IMR-90 (cell line): ENCODE results near the gene MCF2L. TPM values are rescaled to one million over a fixed set of nuclear protein-coding genes. Genes with fewer than 3 reads are reported as not detected.

Experiments used
- ATAC-seq: fragments of 200-7000 bp; cut with Tn5 transposase; 2 replicates; pipeline ENCODE4 v1.9.1; 2020; ENCODE audit warnings: low read depth, mild to moderate bottlenecking, moderate library complexity
- BruUV-seq: library from RNA; stranded (reverse); fragments of 400-500 nt; replicated peaks from 2 replicates; lab custom pipeline; 2021; lab: Mats Ljungman, UMichigan
- CTCF ChIA-PET: fragments of 300-600 bp; formaldehyde crosslinking; extraction: SDS; loops from one replicate; lab custom pipeline; 2021; ENCODE audit warnings: antibody characterized with exemption; lab: Yijun Ruan, JAX
- POLR2A ChIA-PET: fragments of 300-600 bp; sonication (Branson Sonifier 250); formaldehyde crosslinking; loops from one replicate; lab custom pipeline; 2022; ENCODE audit warnings: antibody characterized with exemption; ENCODE audit not compliant: unreplicated experiment; lab: Charles Lee
- DNase-seq: peaks from one replicate; pipeline ENCODE4 v3.0.0; 2013
- H2AFZ ChIP-seq: replicated peaks from 2 replicates; pipeline ENCODE3; 2013; ENCODE audit warnings: low read length, mild to moderate bottlenecking; ENCODE audit not compliant: poor library complexity
- H2AK5ac ChIP-seq: 2 replicates; pipeline ENCODE4 v1.6.1; 2013; ENCODE audit warnings: low read depth, low read length, inconsistent platforms
- H2AK9ac ChIP-seq: replicated peaks from 2 replicates; pipeline ENCODE3; 2013; ENCODE audit warnings: mild to moderate bottlenecking, low read depth, low read length, moderate library complexity; ENCODE audit not compliant: poor library complexity
- H2BK120ac ChIP-seq: 2 replicates; pipeline ENCODE4 v1.6.1; 2013; ENCODE audit warnings: low read depth, low read length, inconsistent platforms
- H2BK15ac ChIP-seq: 3 replicates; pipeline ENCODE4 v1.6.1; 2013; ENCODE audit warnings: low read depth, low read length, inconsistent platforms
- H2BK20ac ChIP-seq: 2 replicates; pipeline ENCODE4 v1.6.1; 2013; ENCODE audit warnings: low read depth, mild to moderate bottlenecking, inconsistent platforms, low read length, moderate library complexity
- H2BK5ac ChIP-seq: 2 replicates; pipeline ENCODE4 v1.6.1; 2013; ENCODE audit warnings: mild to moderate bottlenecking, low read depth, low read length, inconsistent platforms; ENCODE audit not compliant: poor library complexity, severe bottlenecking
- H3K14ac ChIP-seq: replicated peaks from 2 replicates; pipeline ENCODE4 v1.6.1; 2013; ENCODE audit warnings: low read depth, low read length, inconsistent platforms
- H3K18ac ChIP-seq: 2 replicates; pipeline ENCODE4 v1.6.1; 2013; ENCODE audit warnings: low read depth, low read length, control low read depth
- H3K23ac ChIP-seq: 2 replicates; pipeline ENCODE4 v1.6.1; 2013; ENCODE audit warnings: low read depth, low read length, inconsistent platforms
- H3K27ac ChIP-seq: 2 replicates; pipeline ENCODE4 v1.5.1; 2013; ENCODE audit warnings: mild to moderate bottlenecking, control low read depth, low read length; ENCODE audit not compliant: insufficient read depth
- H3K27me3 ChIP-seq: 2 replicates; pipeline ENCODE4 v1.6.1; 2013; ENCODE audit warnings: low read length; ENCODE audit not compliant: control insufficient read depth, insufficient read depth
- H3K36me3 ChIP-seq: 2 replicates; pipeline ENCODE4 v1.6.1; 2013; ENCODE audit warnings: low read length, mixed read lengths; ENCODE audit not compliant: control insufficient read depth, insufficient read depth
- H3K4ac ChIP-seq: 2 replicates; pipeline ENCODE4 v1.6.1; 2013; ENCODE audit warnings: low read depth, low read length, inconsistent platforms
- H3K4me1 ChIP-seq: 2 replicates; pipeline ENCODE4 v1.6.1; 2013; ENCODE audit warnings: low read length, mixed read lengths; ENCODE audit not compliant: control insufficient read depth, insufficient read depth
- H3K4me2 ChIP-seq: 2 replicates; pipeline ENCODE4 v1.6.1; 2013; ENCODE audit warnings: low read depth, mild to moderate bottlenecking, control low read depth, low read length, moderate library complexity
- H3K4me3 ChIP-seq: 2 replicates; pipeline ENCODE4 v1.5.1; 2013; ENCODE audit warnings: low read depth, mild to moderate bottlenecking, control low read depth, low read length, moderate library complexity; ENCODE audit not compliant: insufficient read depth
- H3K56ac ChIP-seq: 2 replicates; pipeline ENCODE4 v1.6.1; 2013; ENCODE audit warnings: low read length, inconsistent platforms; ENCODE audit not compliant: insufficient read depth; ENCODE audit errors: extremely low read depth
- H3K79me1 ChIP-seq, 2 experiments: 2 replicates each; pipeline ENCODE4 v1.6.1; 2013; ENCODE audit warnings: low read length in 2 of 2, inconsistent platforms in 1 of 2, low read depth in 1 of 2
- H3K9ac ChIP-seq: 2 replicates; pipeline ENCODE4 v1.6.1; 2013; ENCODE audit warnings: low read depth, low read length, control low read depth
- H3K9me1 ChIP-seq: 2 replicates; pipeline ENCODE4 v1.6.1; 2013; ENCODE audit warnings: low read length, inconsistent platforms; ENCODE audit not compliant: insufficient read depth
- H3K9me3 ChIP-seq: 2 replicates; pipeline ENCODE4 v1.6.1; 2013; ENCODE audit warnings: low read length; ENCODE audit not compliant: control insufficient read depth, insufficient read depth
- H4K20me1 ChIP-seq: 2 replicates; pipeline ENCODE4 v1.6.1; 2013; ENCODE audit warnings: low read length, inconsistent platforms; ENCODE audit not compliant: insufficient read depth
- H4K5ac ChIP-seq: 2 replicates; pipeline ENCODE4 v1.6.1; 2013; ENCODE audit warnings: mild to moderate bottlenecking, low read depth, low read length, control low read depth
- H4K8ac ChIP-seq, 2 experiments: 2 replicates each; pipeline ENCODE4 v1.6.1; 2013; ENCODE audit warnings: low read depth in 2 of 2, low read length in 2 of 2, control low read depth in 1 of 2, inconsistent platforms in 1 of 2
- H4K91ac ChIP-seq: 2 replicates; pipeline ENCODE4 v1.6.1; 2013; ENCODE audit warnings: low read depth, low read length, inconsistent platforms; ENCODE audit not compliant: insufficient read depth
- ELK1 ChIP-seq: fragments of 150-350 bp; IDR thresholded peaks from 2 replicates; pipeline ENCODE4 v1.6.1; 2016; ENCODE audit warnings: low read depth, mild to moderate bottlenecking, low read length, moderate library complexity, borderline replicate concordance
- FOS ChIP-seq: fragments of 150-350 bp; IDR thresholded peaks from 2 replicates; pipeline ENCODE4 v1.6.1; 2016; ENCODE audit warnings: low read depth, low read length
- MAFK ChIP-seq: IDR thresholded peaks from 2 replicates; pipeline ENCODE4 v1.6.1; 2012; ENCODE audit warnings: low read depth, low read length, improper control_type of control experiment
- MXI1 ChIP-seq: IDR thresholded peaks from 2 replicates; pipeline ENCODE4 v1.6.1; 2012; ENCODE audit warnings: low read depth, mild to moderate bottlenecking, low read length, moderate library complexity, borderline replicate concordance
- RCOR1 ChIP-seq: IDR thresholded peaks from 2 replicates; pipeline ENCODE4 v1.6.1; 2012; ENCODE audit warnings: mild to moderate bottlenecking, low read length, improper control_type of control experiment; ENCODE audit not compliant: insufficient replicate concordance
- WGBS, 2 experiments: methylation state at CpG; one replicate each; pipeline versions ENCODE4 v1.1.5 to v1.1.7; 2013; ENCODE audit warnings: missing lambda C conversion rate in 2 of 2; ENCODE audit not compliant: insufficient read length in 1 of 2; ENCODE audit errors: extremely low coverage in 2 of 2; 5-methylcytosine and 5-hydroxymethylcytosine counted together
- dilution Hi-C: fragments of 300-500 bp; cut with HindIII; formaldehyde crosslinking; loops from one replicate; pipeline ENCODE4 v1.14.3; 2018; ENCODE audit warnings: low sequenced_read_pairs; ENCODE audit not compliant: unreplicated experiment
- in situ Hi-C: fragments of 300-500 bp; cut with MboI; formaldehyde crosslinking; loops from 3 replicates; pipeline ENCODE4 v1.14.3; 2019; ENCODE audit warnings: low sequenced_read_pairs, inconsistent platforms, mixed read lengths
- intact Hi-C: fragments of 100-400 bp; cut with micrococcal nuclease; formaldehyde crosslinking; loops from 2 replicates; pipeline ENCODE4 v1.10.0; 2022
- polyA plus RNA-seq, 3 experiments: library from polyadenylated mRNA; depleted of rRNA; stranded (reverse); fragments of >200 nt; gene quantifications; 2 replicates each; pipeline ENCODE4 v1.2.3, GENCODE V29; 2012; ENCODE audit warnings: low replicate concordance in 1 of 3
- total RNA-seq: library from RNA; depleted of rRNA; stranded (reverse); fragments of >200 nt; gene quantifications from 2 replicates; pipeline ENCODE4 v1.2.3, GENCODE V29; 2012
- TF ChIP-seq, protein P1 (sequence below): fragments of 150-350 bp; IDR thresholded peaks from 2 replicates; pipeline ENCODE4 v1.6.1; 2017; ENCODE audit warnings: mild to moderate bottlenecking, antibody characterized with exemption, low read length, low read depth

Gene MCF2L
- total and polyA plus RNA-seq, 2 of the 4 experiments (the other 2 are of a cell fraction): 0.18 TPM; not detected in 1

DNA sequence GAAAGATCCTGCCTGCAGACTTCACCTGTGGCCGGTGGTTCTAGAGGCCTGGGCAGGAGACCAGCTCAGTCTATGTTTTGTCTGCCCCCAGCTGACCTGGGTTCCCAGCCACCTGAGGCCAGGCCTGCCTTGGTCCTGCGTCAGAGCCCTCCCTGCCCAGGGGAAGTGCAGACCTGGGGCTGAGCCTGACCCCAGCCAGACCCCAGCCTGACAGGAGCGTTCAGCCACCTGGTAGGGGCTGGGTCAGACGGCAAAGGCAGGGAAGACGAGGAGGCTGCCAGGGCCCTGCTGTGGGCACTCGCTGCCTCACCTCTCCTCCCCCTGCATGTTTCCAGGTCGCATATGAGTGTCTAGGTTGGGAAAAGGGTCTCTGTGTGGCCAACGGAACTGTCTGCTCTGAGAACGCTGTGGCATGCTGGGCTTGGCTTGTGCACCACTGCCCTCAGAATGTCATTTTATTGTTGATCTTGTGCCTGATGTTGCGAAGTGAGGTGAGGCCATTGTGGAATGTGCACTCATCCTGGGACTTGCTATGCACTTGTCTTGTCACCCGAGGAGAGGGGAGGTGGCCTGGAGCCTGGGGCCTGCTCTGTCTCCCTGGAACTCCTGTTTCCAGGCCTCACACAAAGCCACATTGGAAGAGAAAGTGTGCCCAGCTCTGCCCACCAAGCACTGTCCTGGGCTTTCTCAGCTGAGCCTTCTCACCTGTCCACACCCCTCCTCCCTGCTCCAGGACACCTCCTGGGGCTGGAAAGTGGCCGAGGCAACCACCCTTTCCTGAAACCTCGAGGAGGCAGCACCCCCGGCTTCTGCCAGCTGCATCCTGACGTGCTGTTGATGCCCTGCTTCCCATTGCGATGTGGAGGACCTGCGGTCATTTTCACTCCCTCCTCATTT lies 15.2 kb upstream of the MCF2L start:
- no TSS peak for BruUV-seq
- H3K4me2 ChIP-seq: no peak overlapping the region
- no peak for DNase-seq
- ChIA-PET CTCF (no interaction called here), POLR2A (no interaction called here)
- dilution Hi-C loops (no loop called here), in situ Hi-C loops (no loop called here), intact Hi-C loops (no loop called here)
- H3K4ac ChIP-seq: no peak overlapping the region
- H3K9ac ChIP-seq: no peak overlapping the region
- H4K20me1 ChIP-seq: 0 out of 2 replicates have a peak, but pooled peaks cover 4% of the 10 kb centered on the region
- H2BK120ac ChIP-seq: no peak overlapping the region
- H3K4me1 ChIP-seq: no peaks in the 10 kb centered on the region
- H4K8ac ChIP-seq: no peak overlapping the region
- H2AK5ac ChIP-seq: no peak overlapping the region
- no peak overlapping the region for H2BK20ac ChIP-seq
- peaks cover 70% of the 10 kb centered on the region for H3K27me3 ChIP-seq
- H3K14ac ChIP-seq: no peak overlapping the region
- H2AFZ ChIP-seq: no peak overlapping the region
- no peaks in the 10 kb centered on the region for H3K36me3 ChIP-seq
- no peak overlapping the region for H2BK15ac ChIP-seq
- no peaks in the 10 kb centered on the region for H3K9me1 ChIP-seq
- no peak overlapping the region for H3K18ac ChIP-seq
- WGBS, 2 experiments: 80% methylated on average over 1 of the region's 17 CpGs; no CpG with 5 or more reads in 1 of the 2 experiments
- no peak overlapping the region for H3K56ac ChIP-seq
- H2AK9ac ChIP-seq: no peak overlapping the region
- no peaks in the 10 kb centered on the region for H3K79me1 ChIP-seq
- no peak overlapping the region for H3K23ac ChIP-seq
- TF ChIP-seq RCOR1: no peak
- no peak for TF ChIP-seq MAFK
- no peak for TF ChIP-seq MXI1
- TF ChIP-seq, protein P1, sequence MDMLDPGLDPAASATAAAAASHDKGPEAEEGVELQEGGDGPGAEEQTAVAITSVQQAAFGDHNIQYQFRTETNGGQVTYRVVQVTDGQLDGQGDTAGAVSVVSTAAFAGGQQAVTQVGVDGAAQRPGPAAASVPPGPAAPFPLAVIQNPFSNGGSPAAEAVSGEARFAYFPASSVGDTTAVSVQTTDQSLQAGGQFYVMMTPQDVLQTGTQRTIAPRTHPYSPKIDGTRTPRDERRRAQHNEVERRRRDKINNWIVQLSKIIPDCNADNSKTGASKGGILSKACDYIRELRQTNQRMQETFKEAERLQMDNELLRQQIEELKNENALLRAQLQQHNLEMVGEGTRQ: no peak
- TF ChIP-seq ELK1: no peak
- no peak for TF ChIP-seq FOS
- no peak overlapping the region for H3K27ac ChIP-seq
- no peak overlapping the region for H3K4me3 ChIP-seq
- H4K5ac ChIP-seq: no peak overlapping the region
- no peak overlapping the region for H2BK5ac ChIP-seq
- H4K91ac ChIP-seq: no peak overlapping the region
- ATAC-seq: no peak
- H3K9me3 ChIP-seq: no peaks in the 10 kb centered on the region
